HG03280 (cell line): ENCODE measurements around the gene NBPF11.
"Not testable (repeated sequence)": the region's sequence is repeated elsewhere in the genome, so short reads cannot be mapped to it uniquely, and the experiment has no call there.

Experiments
- ATAC-seq: cut with Tn5 transposase; IDR thresholded peaks from one replicate; pipeline ENCODE4 v1.9.1; 2021; ENCODE audit warnings: mild to moderate bottlenecking, moderate library complexity; ENCODE audit not compliant: unreplicated experiment

Gene NBPF11

DNA sequence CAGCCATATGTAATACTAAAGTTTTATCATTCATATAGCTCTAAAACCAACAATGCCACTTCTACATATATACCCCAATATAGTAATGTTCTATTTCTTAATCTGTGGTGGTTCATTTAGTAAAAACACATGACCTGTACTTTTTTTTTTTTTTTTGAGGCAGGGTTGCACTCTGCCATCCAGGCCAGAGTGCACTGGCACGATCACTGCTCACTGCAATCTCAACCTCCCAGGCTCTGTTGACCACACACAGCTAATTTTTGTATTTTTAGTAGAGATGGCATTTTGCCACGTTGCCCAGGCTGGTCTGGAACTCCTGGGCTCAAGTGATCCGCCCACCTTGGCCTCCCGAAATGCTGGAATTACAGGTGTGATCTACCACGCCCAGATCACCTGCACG is 2.1 kb downstream of the NBPF11 start:
- not testable (repeated sequence) for ATAC-seq

- not testable (repeated sequence) for ATAC-seq
Measured at GRCh38 chr1:148149050-148149815, 2.8 kb downstream of the NBPF11 start.

DNA sequence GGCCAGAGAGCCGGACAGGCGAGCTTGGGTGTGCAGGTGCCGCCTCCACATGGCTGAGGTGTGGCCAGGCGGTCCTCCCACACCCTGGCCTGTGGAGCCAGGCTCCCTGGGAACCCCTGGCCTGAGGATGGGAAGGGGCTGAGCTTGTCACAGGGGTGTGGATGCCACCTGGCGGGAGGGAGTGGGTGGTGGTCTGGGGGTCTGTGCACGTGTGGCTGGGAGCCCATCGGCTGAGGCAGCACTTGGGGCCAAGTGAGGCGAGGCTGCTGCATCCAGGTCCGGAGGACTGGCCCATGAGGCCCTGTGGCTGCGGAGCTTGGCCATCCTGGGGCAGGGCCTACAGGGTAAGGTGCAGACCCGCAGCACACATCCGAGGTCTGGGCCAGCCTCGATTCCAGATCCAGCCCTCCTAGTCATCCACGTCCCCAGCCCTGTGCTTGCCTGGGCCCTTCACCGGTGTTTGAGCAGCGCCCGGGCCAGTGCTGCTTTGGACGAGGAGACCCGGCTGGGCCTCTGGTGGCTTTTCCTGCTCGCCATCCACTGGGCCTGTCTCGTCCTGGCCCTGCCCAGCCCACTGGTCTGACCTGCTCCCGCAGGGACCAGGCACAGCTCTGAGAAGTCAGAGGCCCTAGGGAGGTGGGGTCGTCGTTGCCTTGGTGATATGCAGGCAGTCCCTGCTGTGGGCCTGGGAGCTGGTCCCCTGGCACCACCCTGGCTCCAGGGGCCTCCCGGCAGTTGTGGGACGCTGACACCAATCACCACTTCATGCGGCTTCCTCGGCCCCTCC is 4.8 kb downstream of the NBPF11 start:
- not testable (repeated sequence) for ATAC-seq

- ATAC-seq, result not testable (repeated sequence)
Measured at GRCh38 chr1:148146191-148146997, 5.7 kb downstream of the NBPF11 start.

- ATAC-seq, result not testable (repeated sequence)
Measured at GRCh38 chr1:148143223-148143622, 8.9 kb downstream of the NBPF11 start.

- not testable (repeated sequence) for ATAC-seq
Measured at GRCh38 chr1:148141936-148142335, 10.1 kb downstream of the NBPF11 start.

DNA sequence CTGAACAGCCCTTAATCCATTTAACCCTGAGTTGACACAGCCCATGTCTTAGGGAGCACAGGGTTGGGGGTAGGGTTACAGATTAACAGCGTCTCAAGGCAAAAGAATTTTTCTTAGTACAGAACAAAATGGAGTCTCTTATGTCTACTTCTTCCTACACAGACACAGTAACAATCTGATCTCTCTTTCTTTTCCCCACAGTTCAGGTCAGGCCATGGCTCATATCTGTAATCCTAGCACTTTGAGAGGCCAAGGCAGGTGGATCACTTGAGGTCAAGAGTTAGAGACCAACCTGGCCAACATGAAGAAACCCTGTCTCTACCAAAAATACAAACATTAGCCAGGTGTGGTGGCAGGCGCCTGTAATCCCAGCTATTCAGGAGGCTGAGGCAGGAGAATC is 13.5 kb downstream of the NBPF11 start:
- not testable (repeated sequence) for ATAC-seq

- not testable (repeated sequence) for ATAC-seq
Measured at GRCh38 chr1:148122341-148122740, 29.7 kb downstream of the NBPF11 start.

- ATAC-seq, result not testable (repeated sequence)
Measured at GRCh38 chr1:148120395-148120794, 31.7 kb downstream of the NBPF11 start.

- not testable (repeated sequence) for ATAC-seq
Measured at GRCh38 chr1:148095732-148096131, 56.3 kb downstream of the NBPF11 start.

GRCh38 chr1:148086196-148086595 is 65.9 kb downstream of the NBPF11 start:
- ATAC-seq, result not testable (repeated sequence)

DNA sequence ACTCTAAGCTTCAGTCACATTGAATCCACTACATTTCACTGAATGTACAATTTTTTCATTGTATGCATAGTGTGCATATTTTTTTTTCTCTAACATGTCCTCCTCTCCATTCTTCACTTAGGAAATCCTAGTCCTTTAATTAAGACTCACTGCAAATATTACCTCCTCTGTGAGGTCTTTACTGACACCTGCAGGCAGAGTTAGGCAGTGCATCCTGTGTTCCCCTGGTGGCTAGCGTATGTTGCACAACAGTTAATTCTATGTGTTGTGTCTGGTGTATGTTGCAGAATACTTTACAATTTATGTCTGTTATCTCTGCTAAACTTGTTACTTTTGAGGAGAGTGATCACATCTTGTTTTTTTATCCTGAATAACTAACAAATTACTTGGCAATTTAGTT is 70.9 kb downstream of the NBPF11 start:
- ATAC-seq, result not testable (repeated sequence)

GRCh38 chr1:148078632-148079519 is 73.2 kb downstream of the NBPF11 start:
- ATAC-seq, result not testable (repeated sequence)

DNA sequence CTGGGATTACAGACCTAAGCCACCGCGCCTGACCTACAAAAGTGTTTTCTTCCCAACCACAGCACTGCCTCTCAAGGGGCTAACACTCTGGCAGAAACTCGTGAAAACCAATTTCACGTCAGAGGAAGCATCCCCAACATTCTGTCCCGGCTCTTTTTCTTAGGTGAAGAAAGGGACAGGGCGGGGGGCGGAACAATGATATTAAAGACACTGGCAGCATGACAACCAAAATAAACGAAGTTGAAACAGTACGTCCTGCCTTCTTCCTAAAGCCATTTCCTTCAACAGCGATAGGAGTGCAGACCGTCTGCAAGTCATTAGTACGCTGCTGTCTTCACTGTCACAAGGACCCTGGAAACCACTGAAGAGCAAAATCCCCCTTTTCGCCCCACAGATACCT is 74.0 kb downstream of the NBPF11 start:
- not testable (repeated sequence) for ATAC-seq

DNA sequence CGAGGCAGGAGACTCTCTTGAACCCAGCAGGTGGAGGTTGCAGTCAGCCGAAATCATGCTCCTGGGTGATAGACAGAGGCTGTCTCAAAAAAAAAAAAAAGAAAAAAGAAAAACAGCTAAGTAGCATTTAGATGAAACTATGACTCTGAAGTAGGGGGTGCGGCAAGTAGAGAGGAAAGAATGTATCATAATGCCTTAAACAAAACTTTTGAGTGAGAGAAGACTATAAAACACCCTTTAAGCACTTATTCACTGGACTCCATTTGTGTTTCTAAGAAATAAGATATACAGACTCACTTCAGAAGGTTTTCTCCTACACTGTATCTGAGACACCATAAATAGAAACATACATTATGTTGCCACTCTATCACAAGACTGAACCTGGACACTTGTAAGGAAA is 74.6 kb downstream of the NBPF11 start:
- not testable (repeated sequence) for ATAC-seq

DNA sequence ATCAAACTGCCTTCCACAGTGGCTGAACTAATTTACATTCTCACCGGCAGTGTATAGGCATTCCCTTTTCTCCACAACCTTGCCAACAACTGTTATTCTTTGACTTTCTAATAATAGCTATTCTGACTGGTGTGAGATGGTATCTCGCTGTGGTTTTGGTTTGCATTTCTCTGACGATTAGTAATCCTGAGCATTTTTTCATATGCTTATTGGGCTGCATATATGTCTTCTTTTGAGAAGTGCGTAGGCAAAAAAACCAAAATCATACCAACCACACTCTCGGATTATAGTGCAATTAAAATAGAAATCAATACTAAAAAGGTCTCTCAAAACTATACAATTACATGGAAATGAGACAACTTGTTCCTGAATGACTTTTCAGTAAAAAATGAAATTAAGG is 78.7 kb downstream of the NBPF11 start:
- ATAC-seq, result not testable (repeated sequence)

DNA sequence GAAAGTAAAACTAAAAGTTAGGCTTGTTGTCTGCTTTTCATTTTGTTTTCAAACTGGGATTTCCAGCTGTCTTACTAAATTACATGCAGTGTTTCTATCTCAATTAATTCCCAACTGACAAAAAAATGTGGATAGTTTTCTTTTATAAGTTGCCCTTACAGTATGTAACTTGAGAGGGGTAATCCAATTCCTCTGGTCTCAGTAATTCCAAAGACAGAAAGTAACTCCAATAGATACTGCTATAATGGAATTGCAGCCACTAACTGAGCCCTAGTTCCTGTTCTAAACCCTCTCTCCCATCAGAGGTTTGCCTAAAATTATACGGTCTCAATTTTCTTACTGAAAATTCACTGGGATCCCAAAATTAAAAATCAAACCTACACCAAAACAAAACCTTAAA is 83.5 kb downstream of the NBPF11 start:
- not testable (repeated sequence) for ATAC-seq

DNA sequence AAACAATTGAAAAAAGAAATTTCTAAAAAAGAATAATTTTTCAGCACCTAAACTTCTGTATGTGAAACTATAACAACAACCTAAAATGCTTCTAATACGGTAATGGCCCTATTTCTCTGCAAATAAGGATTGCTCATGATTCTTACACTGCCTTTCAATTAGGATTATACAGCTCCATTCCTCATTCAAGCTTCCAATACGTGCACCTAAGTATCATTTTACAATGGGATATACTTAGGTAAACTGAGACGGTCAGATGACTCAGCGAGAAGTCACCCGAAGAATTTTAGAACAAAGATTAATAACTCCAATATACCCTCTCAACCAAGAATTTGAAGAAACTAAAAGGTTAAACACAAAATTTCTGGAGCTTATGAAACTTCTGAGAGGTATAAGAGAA is 83.9 kb downstream of the NBPF11 start:
- not testable (repeated sequence) for ATAC-seq

DNA sequence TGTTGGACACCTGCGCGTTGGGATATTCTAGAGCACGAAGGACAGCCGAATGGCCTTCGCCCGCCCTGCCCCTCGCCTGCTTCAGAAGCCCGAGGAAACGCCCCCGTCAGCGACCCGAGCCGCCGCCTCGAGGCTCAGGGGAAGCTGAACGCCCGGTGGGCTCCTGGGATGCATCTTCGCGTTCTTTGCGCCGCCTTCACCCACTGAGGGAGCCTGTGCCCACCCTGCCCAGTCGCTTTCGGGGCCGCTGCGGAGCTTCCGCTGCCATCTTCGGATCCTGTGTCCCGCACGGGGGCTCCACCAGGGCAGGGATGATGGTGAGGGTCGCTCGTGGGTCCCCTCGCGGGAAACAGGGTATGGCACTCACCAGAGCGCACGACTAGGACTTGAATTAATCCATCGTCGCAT is 91.8 kb downstream of the NBPF11 start:
- ATAC-seq, result not testable (repeated sequence)

DNA sequence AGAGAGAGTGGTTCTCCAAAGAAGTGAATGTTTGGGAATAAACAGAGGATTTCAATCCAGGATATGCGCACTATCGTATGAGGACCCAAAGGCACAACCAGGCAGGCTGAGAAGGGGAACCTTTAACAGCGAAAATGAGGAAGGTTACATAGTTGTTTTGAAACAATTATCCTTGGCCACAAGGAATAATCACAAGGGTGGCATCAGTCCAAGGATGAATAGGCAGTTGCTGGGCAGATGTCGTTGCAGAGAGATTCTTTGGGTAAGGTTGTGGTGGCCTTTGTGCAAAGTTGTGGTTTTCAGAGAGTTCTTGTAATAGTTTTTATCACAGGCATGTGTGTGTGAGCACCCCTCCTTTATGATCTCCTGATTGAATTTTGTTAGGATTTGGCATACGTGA is 94.7 kb downstream of the NBPF11 start:
- not testable (repeated sequence) for ATAC-seq
